ENCODE data around the gene DNAJC16.

Gene DNAJC16

DNA sequence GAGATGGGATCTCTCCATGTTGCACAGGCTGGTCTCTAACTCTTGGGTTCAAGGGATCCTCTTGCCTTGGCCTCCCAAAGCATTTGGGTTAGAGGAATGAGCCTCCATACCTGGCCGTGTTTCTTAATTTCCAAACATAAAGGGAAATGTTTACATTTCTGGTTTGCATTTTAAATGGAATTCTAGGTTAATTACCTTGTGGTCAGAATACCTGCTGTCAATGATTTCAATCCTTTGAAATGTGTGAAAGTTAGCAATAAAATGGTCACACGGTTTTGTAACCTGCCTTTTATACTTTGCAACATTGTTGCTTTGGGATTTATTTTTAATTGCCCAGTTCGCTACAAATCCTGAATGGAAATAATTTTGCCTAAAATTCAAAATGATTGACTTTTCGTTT is 31.9 kb downstream of the DNAJC16 start:
- DNase-seq (ENCODE audit: insufficient read length, low spot score) (no peak), FAIRE-seq (no peak)
- TF ChIP-seq TAF1 (IDR thresholded peaks at IDR 0.05; ENCODE audit: low read depth, low read length): no peak
- no peak for TF ChIP-seq PAX5 (IDR thresholded peaks at IDR 0.05; ENCODE audit: insufficient read depth, low read length, severe bottlenecking)
- TF ChIP-seq POLR2AphosphoS5 (IDR thresholded peaks at IDR 0.05; ENCODE audit: low read depth, low read length): no peak

DNA sequence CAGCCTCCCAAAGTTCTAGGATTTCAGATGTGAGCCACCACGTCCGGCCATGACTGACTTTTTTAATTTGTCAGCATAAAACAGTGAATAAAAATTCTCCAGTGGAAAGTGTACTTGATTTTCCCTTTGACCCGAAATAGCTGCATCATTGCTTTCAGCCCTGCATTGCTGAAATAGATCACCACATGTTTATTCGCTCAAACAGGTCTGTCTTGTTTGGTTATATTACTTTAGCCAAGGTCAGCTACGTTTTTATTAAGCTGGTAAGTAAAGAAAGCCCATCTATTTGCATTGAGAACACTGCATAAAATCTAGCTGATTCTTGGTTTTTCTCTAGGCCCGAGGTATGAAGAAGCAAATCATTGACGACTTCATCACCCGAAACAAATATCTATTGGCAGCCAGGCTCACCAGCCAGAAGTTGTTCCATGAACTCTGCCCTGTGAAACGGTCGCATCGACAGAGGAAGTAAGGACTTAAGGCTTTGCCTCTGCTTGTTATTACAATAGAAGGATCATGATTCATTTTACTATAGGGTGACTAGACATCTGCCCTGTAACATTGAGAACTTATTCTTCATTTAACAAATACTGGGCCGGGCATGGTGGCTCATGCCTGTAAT is 32.7 kb downstream of the DNAJC16 start:
- no peak for FAIRE-seq
- no peak for TF ChIP-seq PAX5 (IDR thresholded peaks at IDR 0.05; ENCODE audit: insufficient read depth, low read length, severe bottlenecking)
- TF ChIP-seq TAF1 (IDR thresholded peaks at IDR 0.05; ENCODE audit: low read depth, low read length): no peak
- no peak for TF ChIP-seq POU2F2 (IDR thresholded peaks at IDR 0.05; ENCODE audit: low read depth, low read length)
- no peak for TF ChIP-seq POLR2AphosphoS5 (IDR thresholded peaks at IDR 0.05; ENCODE audit: low read depth, low read length)
- TF ChIP-seq POLR2A (IDR thresholded peaks at IDR 0.05; ENCODE audit: low read depth, low read length): no peak
- no peak for TF ChIP-seq SPI1 (IDR thresholded peaks at IDR 0.05; ENCODE audit: low read depth, low read length)
- no peak for DNase-seq (ENCODE audit: insufficient read length, low spot score)

DNA sequence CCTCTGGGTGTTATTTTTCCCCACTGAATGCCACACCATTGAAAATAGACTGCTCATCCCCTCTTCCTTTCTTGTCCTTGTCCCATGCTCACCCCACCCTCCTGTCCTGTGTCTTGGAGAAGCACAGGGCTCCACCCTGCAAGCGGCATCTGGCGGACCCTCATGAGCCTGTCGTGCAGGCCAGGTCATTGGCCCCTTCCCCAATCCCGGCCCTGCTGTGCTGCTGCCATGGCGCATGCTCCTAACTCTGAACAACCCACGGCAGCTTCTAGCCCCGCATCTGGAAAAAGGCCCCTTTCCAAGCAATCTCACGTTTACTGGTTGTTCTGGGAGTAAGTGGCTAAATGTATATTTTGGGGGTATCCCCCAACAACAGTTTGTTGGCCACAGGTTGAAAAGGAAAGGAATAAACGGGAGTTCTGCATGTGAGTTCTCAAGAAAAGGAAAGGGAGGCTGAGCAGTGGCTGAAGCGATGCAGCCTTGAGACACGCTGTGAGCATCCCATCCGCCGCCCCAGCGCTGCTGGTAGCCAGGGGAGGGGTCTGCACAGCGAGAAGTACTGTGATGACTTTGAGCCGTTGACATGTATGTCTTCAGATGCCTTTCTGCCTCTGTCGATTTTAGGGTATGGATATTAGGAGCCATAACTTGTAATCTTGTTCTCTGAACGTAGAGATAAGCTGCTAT is 41.9 kb downstream of the DNAJC16 start:
- TF ChIP-seq POU2F2 (IDR thresholded peaks at IDR 0.05; ENCODE audit: low read depth, low read length) (no peak), PAX5 (IDR thresholded peaks at IDR 0.05; ENCODE audit: insufficient read depth, low read length, severe bottlenecking) (no peak), POLR2A (IDR thresholded peaks at IDR 0.05; ENCODE audit: low read depth, low read length) (no peak), TAF1 (IDR thresholded peaks at IDR 0.05; ENCODE audit: low read depth, low read length) (no peak), SPI1 (IDR thresholded peaks at IDR 0.05; ENCODE audit: low read depth, low read length) (no peak), POLR2AphosphoS5 (IDR thresholded peaks at IDR 0.05; ENCODE audit: low read depth, low read length) (no peak)
- no peak for DNase-seq (ENCODE audit: insufficient read length, low spot score)
- FAIRE-seq: no peak

- DNase-seq (ENCODE audit: insufficient read length, low spot score): no peak
- TF ChIP-seq POLR2A (IDR thresholded peaks at IDR 0.05; ENCODE audit: low read depth, low read length) (no peak), SPI1 (IDR thresholded peaks at IDR 0.05; ENCODE audit: low read depth, low read length) (no peak), TAF1 (IDR thresholded peaks at IDR 0.05; ENCODE audit: low read depth, low read length) (no peak), POLR2AphosphoS5 (IDR thresholded peaks at IDR 0.05; ENCODE audit: low read depth, low read length) (no peak), POU2F2 (IDR thresholded peaks at IDR 0.05; ENCODE audit: low read depth, low read length) (no peak), PAX5 (IDR thresholded peaks at IDR 0.05; ENCODE audit: insufficient read depth, low read length, severe bottlenecking) (no peak)
- FAIRE-seq: no peak
These were observed 44.2 kb downstream of the DNAJC16 start for GRCh38 chr1:15570861-15571260.

GRCh38 chr1:15571266-15571665 is 44.6 kb downstream of the DNAJC16 start:
- TF ChIP-seq SPI1 (IDR thresholded peaks at IDR 0.05; ENCODE audit: low read depth, low read length) (no peak), POU2F2 (IDR thresholded peaks at IDR 0.05; ENCODE audit: low read depth, low read length) (no peak), TAF1 (IDR thresholded peaks at IDR 0.05; ENCODE audit: low read depth, low read length) (no peak), POLR2A (IDR thresholded peaks at IDR 0.05; ENCODE audit: low read depth, low read length) (no peak), PAX5 (IDR thresholded peaks at IDR 0.05; ENCODE audit: insufficient read depth, low read length, severe bottlenecking) (no peak)
- DNase-seq (ENCODE audit: insufficient read length, low spot score) (no peak), FAIRE-seq (no peak)

DNA sequence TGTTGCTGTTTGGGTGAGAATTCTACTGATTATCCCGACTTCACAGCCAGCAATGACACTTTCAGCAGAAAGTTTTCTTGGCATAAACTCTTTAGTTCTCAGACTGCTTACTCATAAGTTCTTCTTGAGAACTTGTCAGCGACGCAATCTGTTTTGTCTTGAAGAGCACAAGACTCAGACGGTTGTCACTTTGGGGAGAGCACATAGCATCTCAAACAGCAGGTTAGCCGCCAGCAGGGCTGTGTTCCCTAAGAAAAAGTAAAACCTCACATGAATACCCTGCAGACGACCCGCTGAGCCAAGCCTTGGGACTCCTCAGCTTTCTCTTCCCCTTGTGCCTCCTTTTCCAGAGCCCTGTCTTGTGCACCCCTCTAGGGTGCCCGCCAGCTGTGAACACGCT is 46.8 kb downstream of the DNAJC16 start:
- FAIRE-seq: no peak
- no peak for DNase-seq (ENCODE audit: insufficient read length, low spot score)

DNA sequence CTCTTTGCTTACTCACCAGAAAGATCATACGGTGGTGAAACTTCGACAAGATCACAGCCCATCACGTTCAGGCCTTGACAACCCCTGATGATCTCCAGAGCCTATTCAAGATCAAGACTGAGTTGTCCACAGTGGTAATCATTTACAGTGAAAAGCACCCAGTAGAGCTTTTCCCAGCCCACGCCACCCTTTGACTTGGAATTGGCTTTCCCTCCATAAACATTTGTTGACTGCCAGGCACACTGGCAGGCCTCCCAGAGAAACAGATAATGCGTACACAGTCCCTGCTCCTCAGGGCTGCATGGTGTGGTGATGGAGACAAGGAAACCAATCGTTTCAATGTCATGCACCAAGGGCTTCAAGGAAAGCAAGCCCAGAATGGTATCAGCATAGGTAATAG is 48.1 kb downstream of the DNAJC16 start:
- no peak for DNase-seq (ENCODE audit: insufficient read length, low spot score)
- FAIRE-seq: no peak

More for the DNA sequence above, 46.8 kb downstream of the DNAJC16 start:
- TF ChIP-seq POLR2AphosphoS5 (IDR thresholded peaks at IDR 0.05; ENCODE audit: low read depth, low read length) (no peak), POLR2A (IDR thresholded peaks at IDR 0.05; ENCODE audit: low read depth, low read length) (no peak), TAF1 (IDR thresholded peaks at IDR 0.05; ENCODE audit: low read depth, low read length) (no peak), POU2F2 (IDR thresholded peaks at IDR 0.05; ENCODE audit: low read depth, low read length) (no peak), SPI1 (IDR thresholded peaks at IDR 0.05; ENCODE audit: low read depth, low read length) (no peak), PAX5 (IDR thresholded peaks at IDR 0.05; ENCODE audit: insufficient read depth, low read length, severe bottlenecking) (no peak)

DNA sequence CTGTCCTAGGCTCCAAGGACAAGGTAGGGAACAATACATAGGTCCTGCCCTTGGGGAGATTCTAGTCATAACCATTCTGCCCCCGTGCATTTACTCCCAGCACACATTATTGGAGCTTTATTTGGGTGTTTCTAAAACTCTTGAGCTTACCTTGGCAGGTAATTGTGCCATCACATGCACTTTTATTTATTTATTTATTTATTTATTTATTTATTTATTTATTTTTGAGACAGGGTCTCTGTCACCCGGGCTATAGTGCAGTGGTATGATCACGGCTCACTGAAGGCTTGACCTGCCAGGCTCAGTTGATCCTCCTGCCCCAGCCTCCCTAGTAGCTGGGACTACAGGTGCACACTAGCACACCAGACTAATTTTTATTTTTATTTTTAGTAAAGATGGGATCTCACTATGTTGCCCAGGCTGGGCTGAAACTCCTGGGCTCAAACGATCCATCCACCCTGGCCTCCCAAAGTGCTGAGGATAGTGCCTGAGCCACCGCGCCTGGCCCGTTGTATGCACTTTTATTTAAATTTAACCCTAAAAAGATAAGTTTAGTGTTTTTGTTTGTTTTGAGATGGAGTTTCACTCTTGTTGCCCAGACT is 49.0 kb downstream of the DNAJC16 start:
- DNase-seq (ENCODE audit: insufficient read length, low spot score): no peak
- no peak for TF ChIP-seq POLR2A (IDR thresholded peaks at IDR 0.05; ENCODE audit: low read depth, low read length)
- no peak for TF ChIP-seq TAF1 (IDR thresholded peaks at IDR 0.05; ENCODE audit: low read depth, low read length)
- TF ChIP-seq POLR2AphosphoS5 (IDR thresholded peaks at IDR 0.05; ENCODE audit: low read depth, low read length): no peak
- TF ChIP-seq SPI1 (IDR thresholded peaks at IDR 0.05; ENCODE audit: low read depth, low read length): no peak
- TF ChIP-seq PAX5 (IDR thresholded peaks at IDR 0.05; ENCODE audit: insufficient read depth, low read length, severe bottlenecking): no peak
- TF ChIP-seq POU2F2 (IDR thresholded peaks at IDR 0.05; ENCODE audit: low read depth, low read length): no peak
- no peak for FAIRE-seq

More for the DNA sequence above, 48.1 kb downstream of the DNAJC16 start:
- TF ChIP-seq POU2F2 (IDR thresholded peaks at IDR 0.05; ENCODE audit: low read depth, low read length): no peak
- TF ChIP-seq POLR2AphosphoS5 (IDR thresholded peaks at IDR 0.05; ENCODE audit: low read depth, low read length): no peak
- TF ChIP-seq SPI1 (IDR thresholded peaks at IDR 0.05; ENCODE audit: low read depth, low read length): no peak
- TF ChIP-seq PAX5 (IDR thresholded peaks at IDR 0.05; ENCODE audit: insufficient read depth, low read length, severe bottlenecking): no peak
- no peak for TF ChIP-seq POLR2A (IDR thresholded peaks at IDR 0.05; ENCODE audit: low read depth, low read length)
- TF ChIP-seq TAF1 (IDR thresholded peaks at IDR 0.05; ENCODE audit: low read depth, low read length): no peak

DNA sequence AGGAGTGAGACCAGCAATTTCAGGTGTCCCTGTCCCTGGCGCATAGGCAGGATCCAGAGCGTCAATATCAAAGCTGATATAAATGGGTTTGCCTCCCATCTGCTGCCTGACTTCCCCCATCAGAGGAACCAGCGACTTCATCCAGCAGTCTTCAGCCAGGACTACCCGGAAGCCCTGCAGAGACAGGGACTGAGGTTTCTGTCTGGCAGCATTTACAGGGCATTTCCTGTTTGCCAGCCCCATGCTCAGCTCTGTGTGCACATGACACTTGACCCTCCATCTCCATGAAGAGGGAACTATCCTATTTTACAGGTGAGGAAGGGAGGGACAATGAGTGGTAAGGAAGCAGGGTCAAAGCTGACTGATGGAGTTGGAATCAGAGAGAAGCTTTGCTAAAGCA is 51.0 kb downstream of the DNAJC16 start:
- no peak for FAIRE-seq
- no peak for DNase-seq (ENCODE audit: insufficient read length, low spot score)
- TF ChIP-seq PAX5 (IDR thresholded peaks at IDR 0.05; ENCODE audit: insufficient read depth, low read length, severe bottlenecking) (no peak), TAF1 (IDR thresholded peaks at IDR 0.05; ENCODE audit: low read depth, low read length) (no peak), POLR2A (IDR thresholded peaks at IDR 0.05; ENCODE audit: low read depth, low read length) (no peak), POLR2AphosphoS5 (IDR thresholded peaks at IDR 0.05; ENCODE audit: low read depth, low read length) (no peak), POU2F2 (IDR thresholded peaks at IDR 0.05; ENCODE audit: low read depth, low read length) (no peak)
